RWPE2 (cell line): ENCODE data around the gene PLCB1.

Source experiments
- ATAC-seq: fragments of 200-7000 bp; cut with Tn5 transposase; 3 replicates; pipeline ENCODE4 v1.9.1; 2021; ENCODE audit warnings: low read depth
- DNase-seq: peaks from one replicate; pipeline ENCODE4 v3.0.0-alpha.2; 2020; ENCODE audit warnings: low spot score
- H3K27ac ChIP-seq: fragments of 450-650 bp; 2 replicates; pipeline ENCODE4 v1.5.1; 2017; ENCODE audit warnings: mild to moderate bottlenecking; ENCODE audit not compliant: poor library complexity, severe bottlenecking
- H3K27me3 ChIP-seq: fragments of 250-450 bp; sonication (Bioruptor Pico); 2 replicates; pipeline ENCODE4 v1.5.1; 2021; ENCODE audit warnings: mild to moderate bottlenecking, moderate library complexity; ENCODE audit not compliant: insufficient read depth, poor library complexity, severe bottlenecking
- H3K36me3 ChIP-seq: fragments of 250-450 bp; sonication (Bioruptor Pico); 2 replicates; pipeline ENCODE4 v1.5.1; 2020; ENCODE audit warnings: low read depth, mild to moderate bottlenecking, moderate library complexity
- H3K4me1 ChIP-seq: fragments of 250-450 bp; sonication (Bioruptor Pico); 2 replicates; pipeline ENCODE4 v1.5.1; 2021; ENCODE audit warnings: mild to moderate bottlenecking, moderate library complexity; ENCODE audit not compliant: insufficient read depth, poor library complexity, severe bottlenecking
- H3K4me3 ChIP-seq: fragments of 250-450 bp; sonication (Bioruptor Pico); 2 replicates; pipeline ENCODE4 v1.5.1; 2021; ENCODE audit warnings: mild to moderate bottlenecking, moderate library complexity; ENCODE audit not compliant: severe bottlenecking
- H3K9me3 ChIP-seq: fragments of 250-450 bp; sonication (Bioruptor Pico); 2 replicates; pipeline ENCODE4 v1.5.1; 2021; ENCODE audit warnings: mild to moderate bottlenecking, moderate library complexity; ENCODE audit not compliant: severe bottlenecking
- TF ChIP-seq, protein P1 (sequence below): fragments of 450-650 bp; IDR thresholded peaks from one replicate; pipeline ENCODE4 v1.5.1; 2017; ENCODE audit warnings: mild to moderate bottlenecking, moderate library complexity; ENCODE audit not compliant: poor library complexity, severe bottlenecking

Gene PLCB1

DNA sequence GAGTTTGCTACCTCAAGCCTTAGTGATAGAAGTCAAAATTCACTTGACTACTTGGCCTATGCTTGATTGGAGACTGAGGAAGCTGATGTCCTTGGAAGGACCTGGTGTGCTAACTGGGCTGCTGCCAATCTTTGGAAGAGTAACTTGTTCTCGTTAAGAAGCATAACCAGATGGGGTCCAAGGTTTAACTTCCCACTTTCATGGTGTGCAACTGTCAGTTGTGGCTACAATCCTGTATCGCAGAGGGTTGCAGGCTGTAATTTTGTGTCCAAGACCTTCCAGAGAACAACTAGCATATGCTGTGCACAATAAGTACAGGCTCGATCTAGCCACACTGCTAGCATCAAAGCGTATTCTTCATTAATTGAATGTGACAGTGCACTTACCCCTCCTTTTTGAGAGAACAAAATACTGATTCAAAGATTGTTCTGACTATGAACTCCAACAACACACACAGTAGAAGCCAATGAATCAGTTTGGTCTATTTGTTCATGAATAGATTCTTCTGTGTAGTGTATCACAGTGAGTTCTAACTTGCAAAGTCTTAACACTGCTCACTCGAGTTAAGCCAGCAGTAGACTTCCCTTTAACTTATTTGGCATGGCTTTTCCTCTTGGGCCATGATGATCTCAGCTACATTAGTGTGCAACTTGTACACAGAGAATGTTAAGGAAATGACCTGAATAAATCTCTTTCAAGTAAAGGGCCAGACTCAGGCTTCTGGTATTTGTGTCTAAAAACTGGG lies 15.8 kb upstream of the PLCB1 start:
- Histone ChIP-seq H3K27me3 (peaks cover 2% of the 10 kb centered on the region), H3K9me3 (no peaks in the 10 kb centered on the region), H3K36me3 (no peaks in the 10 kb centered on the region), H3K4me3 (no peak overlapping the region), H3K27ac (no peak overlapping the region), H3K4me1 (peaks cover 5% of the 10 kb centered on the region)
- ATAC-seq = no peak
- TF ChIP-seq, protein P1, sequence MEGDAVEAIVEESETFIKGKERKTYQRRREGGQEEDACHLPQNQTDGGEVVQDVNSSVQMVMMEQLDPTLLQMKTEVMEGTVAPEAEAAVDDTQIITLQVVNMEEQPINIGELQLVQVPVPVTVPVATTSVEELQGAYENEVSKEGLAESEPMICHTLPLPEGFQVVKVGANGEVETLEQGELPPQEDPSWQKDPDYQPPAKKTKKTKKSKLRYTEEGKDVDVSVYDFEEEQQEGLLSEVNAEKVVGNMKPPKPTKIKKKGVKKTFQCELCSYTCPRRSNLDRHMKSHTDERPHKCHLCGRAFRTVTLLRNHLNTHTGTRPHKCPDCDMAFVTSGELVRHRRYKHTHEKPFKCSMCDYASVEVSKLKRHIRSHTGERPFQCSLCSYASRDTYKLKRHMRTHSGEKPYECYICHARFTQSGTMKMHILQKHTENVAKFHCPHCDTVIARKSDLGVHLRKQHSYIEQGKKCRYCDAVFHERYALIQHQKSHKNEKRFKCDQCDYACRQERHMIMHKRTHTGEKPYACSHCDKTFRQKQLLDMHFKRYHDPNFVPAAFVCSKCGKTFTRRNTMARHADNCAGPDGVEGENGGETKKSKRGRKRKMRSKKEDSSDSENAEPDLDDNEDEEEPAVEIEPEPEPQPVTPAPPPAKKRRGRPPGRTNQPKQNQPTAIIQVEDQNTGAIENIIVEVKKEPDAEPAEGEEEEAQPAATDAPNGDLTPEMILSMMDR = no peak
- DNase-seq = no peak

DNA sequence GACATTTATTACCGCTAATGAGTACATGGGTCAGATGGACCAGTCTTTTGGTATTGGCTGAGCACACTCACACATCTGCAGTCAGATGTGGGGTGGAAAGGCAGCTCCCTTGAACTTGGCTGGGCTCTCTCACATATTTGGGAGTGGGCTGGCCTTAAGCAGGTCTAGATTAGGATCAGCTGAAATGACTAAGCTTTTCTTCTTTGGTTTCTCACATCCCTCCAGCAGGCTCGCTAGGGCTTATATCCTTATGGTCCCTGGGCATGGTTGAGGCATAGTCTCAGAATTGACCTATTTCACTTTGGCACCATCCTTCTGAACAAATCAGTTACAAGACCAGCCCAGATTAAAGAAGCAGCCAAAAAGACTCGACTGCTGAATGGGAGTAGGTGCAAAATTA lies 14.4 kb upstream of the PLCB1 start:
- Histone ChIP-seq H3K4me3 (no peak overlapping the region), H3K36me3 (no peaks in the 10 kb centered on the region), H3K27ac (no peak overlapping the region), H3K9me3 (no peaks in the 10 kb centered on the region), H3K27me3 (peaks cover 2% of the 10 kb centered on the region), H3K4me1 (peaks cover 5% of the 10 kb centered on the region)
- TF ChIP-seq, protein P1 = no peak
- DNase-seq (no peak), ATAC-seq (no peak)

DNA sequence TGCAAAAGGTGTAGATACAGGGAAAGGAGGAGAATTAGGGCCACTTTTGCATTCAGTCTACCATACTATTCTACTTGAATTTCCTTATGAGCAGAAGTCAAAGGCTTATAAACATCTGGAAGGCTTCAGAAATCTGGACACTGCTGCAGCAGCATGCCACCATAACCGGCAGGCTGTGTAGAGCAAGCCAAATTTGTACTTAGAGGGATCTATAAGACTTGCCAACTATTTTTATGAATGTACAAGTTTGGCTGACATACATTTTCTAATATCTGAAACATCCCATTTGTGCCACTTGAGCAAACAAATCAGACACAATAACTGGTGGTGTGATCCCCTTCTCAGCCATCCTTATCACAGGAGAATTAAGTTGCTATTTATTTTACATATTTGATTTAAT lies 14.0 kb upstream of the PLCB1 start:
- Histone ChIP-seq H3K4me3 (no peak overlapping the region), H3K4me1 (peaks cover 5% of the 10 kb centered on the region), H3K27me3 (peaks cover 2% of the 10 kb centered on the region), H3K36me3 (no peaks in the 10 kb centered on the region), H3K27ac (no peak overlapping the region), H3K9me3 (no peaks in the 10 kb centered on the region)
- DNase-seq (no peak), ATAC-seq (no peak)
- TF ChIP-seq, protein P1 = no peak

DNA sequence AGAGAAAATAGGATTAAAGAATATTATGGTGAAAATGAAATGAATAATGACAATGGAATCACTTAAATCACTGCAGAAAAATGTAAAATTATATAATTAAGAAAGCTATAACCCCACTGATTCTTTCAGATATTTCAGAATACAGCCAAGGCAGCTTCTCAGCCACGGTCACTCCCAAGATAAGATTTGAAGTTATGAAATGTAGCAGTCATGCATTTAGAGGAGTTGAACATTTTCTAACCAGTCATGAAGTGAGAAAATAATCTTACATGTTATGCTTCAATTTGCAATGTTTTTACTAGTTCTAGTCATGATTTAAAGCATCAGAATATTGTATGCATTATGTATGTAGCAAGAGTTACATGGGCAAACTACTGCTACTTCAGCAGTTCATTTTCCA lies 13.3 kb upstream of the PLCB1 start:
- Histone ChIP-seq H3K9me3 (no peaks in the 10 kb centered on the region), H3K27ac (no peak overlapping the region), H3K36me3 (no peaks in the 10 kb centered on the region), H3K4me3 (no peak overlapping the region), H3K4me1 (peaks cover 5% of the 10 kb centered on the region), H3K27me3 (peaks cover 2% of the 10 kb centered on the region)
- ATAC-seq (no peak), DNase-seq (no peak)
- TF ChIP-seq, protein P1 = no peak

DNA sequence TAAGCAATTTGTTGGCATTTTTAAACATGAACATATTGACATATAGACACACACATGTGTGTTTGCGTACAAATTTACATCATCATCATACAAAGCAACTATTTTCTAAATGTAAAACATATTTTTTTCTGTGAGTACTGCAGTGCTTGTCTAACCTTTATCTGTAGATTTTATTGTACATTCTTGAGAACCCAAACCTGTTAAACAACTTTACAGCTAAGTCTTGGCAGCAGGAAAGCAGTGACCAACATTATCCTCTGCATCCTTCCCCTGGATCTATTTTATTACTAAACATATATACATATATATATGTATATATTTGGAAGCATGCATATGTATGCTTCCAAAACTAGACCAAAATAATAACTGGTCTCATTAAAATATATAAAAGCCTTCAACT lies 10.4 kb upstream of the PLCB1 start:
- no peaks in the 10 kb centered on the region for H3K4me1 ChIP-seq
- TF ChIP-seq, protein P1 = no peak
- no peak overlapping the region for H3K27ac ChIP-seq
- no peaks in the 10 kb centered on the region for H3K9me3 ChIP-seq
- ATAC-seq (no peak), DNase-seq (no peak)
- H3K4me3 ChIP-seq = no peak overlapping the region
- peaks cover 2% of the 10 kb centered on the region for H3K27me3 ChIP-seq
- H3K36me3 ChIP-seq = no peaks in the 10 kb centered on the region
